ENCODE data around the gene PCMT1. TPM values are rescaled to one million over a fixed set of nuclear protein-coding genes. Genes with fewer than 3 reads are reported as not detected.

Gene PCMT1
- total and polyA plus RNA-seq, 10 of the 15 experiments (the other 5 are each of a cell fraction or from before 2014, with no cell fraction given): 48.5 to 126 (median 81.2) TPM

- no peak for TF ChIP-seq PRDM15 (CRISPR knock-in tag; IDR thresholded peaks at IDR 0.05)
- TF ChIP-seq ATF7 (IDR thresholded peaks at IDR 0.05; ENCODE audit: low read depth): no peak
- TF ChIP-seq SMAD1 (IDR thresholded peaks at IDR 0.05; ENCODE audit: low read depth, partially characterized antibody): no peak
- no peak for TF ChIP-seq CEBPB (IDR thresholded peaks at IDR 0.05; ENCODE audit: borderline replicate concordance in 1 of 2, low read depth in 2 of 2, low read length in 2 of 2)
- no peak for TF ChIP-seq SP1 (IDR thresholded peaks at IDR 0.05; ENCODE audit: low read depth, low read length)
- TF ChIP-seq, protein P1, sequence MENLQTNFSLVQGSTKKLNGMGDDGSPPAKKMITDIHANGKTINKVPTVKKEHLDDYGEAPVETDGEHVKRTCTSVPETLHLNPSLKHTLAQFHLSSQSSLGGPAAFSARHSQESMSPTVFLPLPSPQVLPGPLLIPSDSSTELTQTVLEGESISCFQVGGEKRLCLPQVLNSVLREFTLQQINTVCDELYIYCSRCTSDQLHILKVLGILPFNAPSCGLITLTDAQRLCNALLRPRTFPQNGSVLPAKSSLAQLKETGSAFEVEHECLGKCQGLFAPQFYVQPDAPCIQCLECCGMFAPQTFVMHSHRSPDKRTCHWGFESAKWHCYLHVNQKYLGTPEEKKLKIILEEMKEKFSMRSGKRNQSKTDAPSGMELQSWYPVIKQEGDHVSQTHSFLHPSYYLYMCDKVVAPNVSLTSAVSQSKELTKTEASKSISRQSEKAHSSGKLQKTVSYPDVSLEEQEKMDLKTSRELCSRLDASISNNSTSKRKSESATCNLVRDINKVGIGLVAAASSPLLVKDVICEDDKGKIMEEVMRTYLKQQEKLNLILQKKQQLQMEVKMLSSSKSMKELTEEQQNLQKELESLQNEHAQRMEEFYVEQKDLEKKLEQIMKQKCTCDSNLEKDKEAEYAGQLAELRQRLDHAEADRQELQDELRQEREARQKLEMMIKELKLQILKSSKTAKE (IDR thresholded peaks at IDR 0.05; ENCODE audit: low read depth, poor library complexity, severe bottlenecking): no peak
- no peak for TF ChIP-seq POLR2A (IDR thresholded peaks at IDR 0.05; ENCODE audit: low read depth, low read length)
- no peak for TF ChIP-seq CHD1 (IDR thresholded peaks at IDR 0.05; ENCODE audit: low read depth, low read length)
- TF ChIP-seq HDAC2 (IDR thresholded peaks at IDR 0.05): no peak
- TF ChIP-seq IRF5 (IDR thresholded peaks at IDR 0.05; ENCODE audit: borderline replicate concordance): no peak
- TF ChIP-seq RELA (IDR thresholded peaks at IDR 0.05; ENCODE audit: borderline replicate concordance, partially characterized antibody): no peak
These were observed 6.0 kb downstream of the PCMT1 start (continued) for GRCh38 chr6:149755300-149756260.
